ENCODE results near the gene ACAA1. TPM values are rescaled to one million over a fixed set of nuclear protein-coding genes. Genes with fewer than 3 reads are reported as not detected.
"Not testable (repeated sequence)": the region's sequence is repeated elsewhere in the genome, so short reads cannot be mapped to it uniquely, and the experiment has no call there.

ACAA1 gene
- total RNA-seq, 4 donors from 2014 or later, result 22.3 to 54.1 (median 37.6) TPM

GRCh38 chr3:38164952-38165721 lies 28.2 kb upstream of the ACAA1 start, which contains the start of gene OXSR1:
Gene OXSR1, plus strand, starts transcription at chr3:38165537. Its CDS starts 340 bp downstream, at chr3:38165877.
- H3K4me1 ChIP-seq, result peaks cover 0 to 4% of the 10 kb centered on the region in 2 donors
- intact Hi-C loops (cut with DNase I; ENCODE audit: low total_unique reads), result no loop called here
- peak; percentile 97 to 99 for DNase-seq
- peak within 1 kb of the TSS; percentile 89 to 90 for H3K4me3 ChIP-seq
- no peaks in the 10 kb centered on the region for H3K9me3 ChIP-seq
- no peaks in the 10 kb centered on the region for H3K27me3 ChIP-seq
- H3K27ac ChIP-seq, result peak within 1 kb of the TSS; percentile 92 to 95
- no peak for TF ChIP-seq CTCF (IDR thresholded peaks at IDR 0.05)
- peak; percentile 60 to 91 for TF ChIP-seq POLR2A (IDR thresholded peaks at IDR 0.05)
- no peaks in the 10 kb centered on the region for H3K36me3 ChIP-seq

GRCh38 chr3:38164643-38164951 lies 27.7 kb upstream of the ACAA1 start:
- TF ChIP-seq POLR2A (IDR thresholded peaks at IDR 0.05) (peak in 1 of 2 donors; percentile 47), CTCF (IDR thresholded peaks at IDR 0.05) (no peak)
- Histone ChIP-seq H3K4me3 (peak overlapping the region; percentile 89 to 90), H3K9me3 (no peaks in the 10 kb centered on the region), H3K27me3 (no peaks in the 10 kb centered on the region), H3K27ac (peak overlapping the region; percentile 92 to 95), H3K36me3 (no peaks in the 10 kb centered on the region), H3K4me1 (peaks cover 0 to 4% of the 10 kb centered on the region in 2 donors)
- no peak for DNase-seq
- intact Hi-C loops (cut with DNase I; ENCODE audit: low total_unique reads), result no loop called here

- H3K36me3 ChIP-seq, result no peaks in the 10 kb centered on the region
- DNase-seq, result peak in 1 of 2 donors; percentile 23
- H3K4me3 ChIP-seq, result peak overlapping the region; percentile 89 to 90
- intact Hi-C loops (cut with DNase I; ENCODE audit: low total_unique reads), result no loop called here
- H3K27me3 ChIP-seq, result no peaks in the 10 kb centered on the region
- H3K4me1 ChIP-seq, result peaks cover 0 to 4% of the 10 kb centered on the region in 2 donors
- TF ChIP-seq POLR2A (IDR thresholded peaks at IDR 0.05) (no peak), CTCF (IDR thresholded peaks at IDR 0.05) (peak in 1 of 4 experiments; percentile 0)
- H3K27ac ChIP-seq, result peak overlapping the region; percentile 92 to 95
- no peaks in the 10 kb centered on the region for H3K9me3 ChIP-seq
Observed at GRCh38 chr3:38163841-38164642, 27.1 kb upstream of the ACAA1 start.

- Histone ChIP-seq H3K4me1 (peaks cover 0 to 4% of the 10 kb centered on the region in 2 donors), H3K36me3 (no peaks in the 10 kb centered on the region), H3K27ac (no peak overlapping the region), H3K27me3 (no peaks in the 10 kb centered on the region), H3K4me3 (no peak overlapping the region), H3K9me3 (no peaks in the 10 kb centered on the region)
- intact Hi-C loops (cut with DNase I; ENCODE audit: low total_unique reads), result no loop called here
- TF ChIP-seq CTCF (IDR thresholded peaks at IDR 0.05), result no peak
- TF ChIP-seq POLR2A (IDR thresholded peaks at IDR 0.05), result no peak
- DNase-seq, result no peak
Observed at GRCh38 chr3:38163117-38163840, 26.4 kb upstream of the ACAA1 start.

- H3K36me3 ChIP-seq; H3K9me3 ChIP-seq; H3K27me3 ChIP-seq; intact Hi-C loops (cut with DNase I; ENCODE audit: low total_unique reads); H3K4me3 ChIP-seq; H3K4me1 ChIP-seq; H3K27ac ChIP-seq; DNase-seq: not testable (repeated sequence)
Observed at GRCh38 chr3:38160704-38161103, 23.8 kb upstream of the ACAA1 start.

All from uterus (tissue), 4 donors.